ENCODE data around the gene MAFG. TPM values are rescaled to one million over a fixed set of nuclear protein-coding genes. Genes with fewer than 3 reads are reported as not detected.

The MAFG gene
- total RNA-seq, 1 experiment from 2014 or later: 22.9 TPM

DNA sequence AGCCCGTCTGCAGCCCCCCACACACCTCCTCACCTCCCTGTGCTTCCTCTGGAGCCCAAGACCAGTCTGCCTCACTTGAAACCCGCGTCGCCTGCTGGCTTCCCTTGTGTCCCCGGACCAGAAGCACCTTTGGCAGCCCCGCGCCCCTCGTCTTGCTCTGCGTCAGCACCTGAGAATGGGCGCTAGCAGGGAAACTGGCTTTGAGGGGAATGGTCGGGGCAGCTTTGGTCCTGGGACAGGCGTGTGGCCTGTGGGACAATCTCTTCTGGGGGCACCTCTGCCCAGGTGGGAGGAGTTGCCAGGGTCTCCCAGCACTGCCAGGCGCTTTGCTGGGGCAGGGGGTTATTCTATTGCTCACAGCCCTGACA, 3.6 kb upstream of the MAFG start:
- peaks cover 16% of the 10 kb centered on the region for H3K4me1 ChIP-seq (ENCODE audit: insufficient read depth, low read length)

DNA sequence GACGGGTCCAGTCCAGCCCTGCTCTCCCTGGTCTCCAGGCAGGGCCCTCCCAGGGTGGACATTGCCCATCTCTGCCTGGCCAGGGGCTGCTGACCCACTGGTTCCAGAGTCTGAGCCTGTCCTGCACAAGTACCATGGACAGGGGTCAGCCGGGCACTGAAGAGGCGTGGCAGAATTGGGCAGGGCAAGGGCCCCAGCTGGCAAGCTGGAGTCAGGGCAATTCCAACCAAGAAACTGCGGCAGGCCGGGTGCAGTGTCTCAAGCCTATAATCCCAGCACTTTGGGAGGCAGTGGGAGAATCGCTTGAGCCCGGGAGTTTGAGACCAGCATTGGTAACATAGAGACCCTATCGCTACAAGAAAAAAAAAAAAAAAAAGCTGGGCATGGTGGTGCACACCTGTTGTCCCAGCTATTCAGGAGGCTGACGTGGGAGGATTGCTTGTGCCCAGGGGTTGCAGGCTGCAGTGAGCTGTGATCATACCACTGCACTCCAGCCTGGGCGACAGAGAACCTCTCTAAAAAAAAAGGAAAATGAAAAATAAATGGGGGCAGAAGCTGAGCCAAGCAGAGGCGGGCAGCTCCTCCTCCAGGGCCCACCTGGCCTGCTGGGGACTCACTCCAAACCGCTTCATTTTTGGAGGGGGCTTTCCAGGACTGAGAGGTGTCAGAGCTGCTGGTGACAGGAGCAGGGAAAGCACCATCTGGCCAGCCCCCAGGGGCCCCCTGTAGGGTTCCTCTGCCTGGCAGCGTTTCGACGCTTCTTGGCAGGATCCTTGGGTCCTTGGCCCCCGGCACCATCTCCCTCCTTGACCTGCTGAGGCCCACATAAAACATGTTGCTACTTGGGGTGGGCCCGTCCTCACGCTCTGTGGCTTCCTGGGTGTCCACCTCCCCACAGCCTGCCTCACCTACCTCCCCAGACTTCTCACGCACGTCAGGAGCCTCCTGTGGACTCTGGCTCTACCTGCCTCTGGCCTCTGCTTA, 2.9 kb upstream of the MAFG start:
- CTCF ChIA-PET: interaction anchor here (0.6 kb wide), 1 partner anchor 18 kb away, joined by 4 read pairs; no protein-coding TSS in a partner anchor
- peak; percentile 31 for DNase-seq
- no peak overlapping the region for H2AFZ ChIP-seq (ENCODE audit: low read length)
- no peak overlapping the region for H3K4me2 ChIP-seq (ENCODE audit: low read length)
- H3F3A ChIP-seq (ENCODE audit: low read length, unreplicated experiment): no peaks in the 10 kb centered on the region
- H3K4me3 ChIP-seq (ENCODE audit: low read length): no peak overlapping the region
- TF ChIP-seq EZH2phosphoT487 (IDR thresholded peaks at IDR 0.05; ENCODE audit: borderline replicate concordance, low read length) (no peak), EZH2 (IDR thresholded peaks at IDR 0.05; ENCODE audit: low read length, unreplicated experiment) (no peak)
- TF ChIP-seq, protein P1, sequence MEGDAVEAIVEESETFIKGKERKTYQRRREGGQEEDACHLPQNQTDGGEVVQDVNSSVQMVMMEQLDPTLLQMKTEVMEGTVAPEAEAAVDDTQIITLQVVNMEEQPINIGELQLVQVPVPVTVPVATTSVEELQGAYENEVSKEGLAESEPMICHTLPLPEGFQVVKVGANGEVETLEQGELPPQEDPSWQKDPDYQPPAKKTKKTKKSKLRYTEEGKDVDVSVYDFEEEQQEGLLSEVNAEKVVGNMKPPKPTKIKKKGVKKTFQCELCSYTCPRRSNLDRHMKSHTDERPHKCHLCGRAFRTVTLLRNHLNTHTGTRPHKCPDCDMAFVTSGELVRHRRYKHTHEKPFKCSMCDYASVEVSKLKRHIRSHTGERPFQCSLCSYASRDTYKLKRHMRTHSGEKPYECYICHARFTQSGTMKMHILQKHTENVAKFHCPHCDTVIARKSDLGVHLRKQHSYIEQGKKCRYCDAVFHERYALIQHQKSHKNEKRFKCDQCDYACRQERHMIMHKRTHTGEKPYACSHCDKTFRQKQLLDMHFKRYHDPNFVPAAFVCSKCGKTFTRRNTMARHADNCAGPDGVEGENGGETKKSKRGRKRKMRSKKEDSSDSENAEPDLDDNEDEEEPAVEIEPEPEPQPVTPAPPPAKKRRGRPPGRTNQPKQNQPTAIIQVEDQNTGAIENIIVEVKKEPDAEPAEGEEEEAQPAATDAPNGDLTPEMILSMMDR (conservative IDR thresholded peaks at IDR 0.05; ENCODE audit: low read depth, low read length): no peak
- H3K9me3 ChIP-seq (ENCODE audit: low read length): no peaks in the 10 kb centered on the region
- BruUV-seq (replicated peaks): TSS peak; percentile 14
- no peaks in the 10 kb centered on the region for H4K20me1 ChIP-seq (ENCODE audit: low read length)
- intact Hi-C loops (cut with micrococcal nuclease): no loop called here
- no peaks in the 10 kb centered on the region for H3K9me2 ChIP-seq (replicated peaks; ENCODE audit: low read length)
- H3K4me1 ChIP-seq (ENCODE audit: insufficient read depth, low read length): peaks cover 17% of the 10 kb centered on the region
- no peaks in the 10 kb centered on the region for H3K27me3 ChIP-seq (ENCODE audit: low read length)
- no peak overlapping the region for H3K9ac ChIP-seq (ENCODE audit: low read length)
- no peak for ATAC-seq
- no peaks in the 10 kb centered on the region for H3K36me3 ChIP-seq (ENCODE audit: low read depth, low read length)
- POLR2A ChIA-PET (ENCODE audit: unreplicated experiment): no interaction called here
- H3K79me2 ChIP-seq (ENCODE audit: low read length): peaks cover 34% of the 10 kb centered on the region
- no peak overlapping the region for H3K27ac ChIP-seq (ENCODE audit: low read length)

More for the DNA sequence above, 3.6 kb upstream of the MAFG start:
- no peaks in the 10 kb centered on the region for H3K36me3 ChIP-seq (ENCODE audit: low read depth, low read length)
- ChIA-PET POLR2A (ENCODE audit: unreplicated experiment) (no interaction called here), CTCF (interaction anchor here (0.6 kb wide), 1 partner anchor 18 kb away, joined by 4 read pairs; no protein-coding TSS in a partner anchor)
- no peak overlapping the region for H3K9ac ChIP-seq (ENCODE audit: low read length)
- H4K20me1 ChIP-seq (ENCODE audit: low read length): no peaks in the 10 kb centered on the region
- no peaks in the 10 kb centered on the region for H3K27me3 ChIP-seq (ENCODE audit: low read length)
- H2AFZ ChIP-seq (ENCODE audit: low read length): no peak overlapping the region
- H3K9me3 ChIP-seq (ENCODE audit: low read length): no peaks in the 10 kb centered on the region
- TF ChIP-seq EZH2 (IDR thresholded peaks at IDR 0.05; ENCODE audit: low read length, unreplicated experiment): no peak
- TF ChIP-seq, protein P1 (conservative IDR thresholded peaks at IDR 0.05; ENCODE audit: low read depth, low read length): no peak
- no peak for TF ChIP-seq EZH2phosphoT487 (IDR thresholded peaks at IDR 0.05; ENCODE audit: borderline replicate concordance, low read length)
- intact Hi-C loops (cut with micrococcal nuclease): no loop called here
- H3K27ac ChIP-seq (ENCODE audit: low read length): no peak overlapping the region
- peaks cover 33% of the 10 kb centered on the region for H3K79me2 ChIP-seq (ENCODE audit: low read length)
- no peaks in the 10 kb centered on the region for H3F3A ChIP-seq (ENCODE audit: low read length, unreplicated experiment)
- no peak overlapping the region for H3K4me2 ChIP-seq (ENCODE audit: low read length)
- BruUV-seq (replicated peaks): no TSS peak
- no peaks in the 10 kb centered on the region for H3K9me2 ChIP-seq (replicated peaks; ENCODE audit: low read length)
- ATAC-seq (no peak), DNase-seq (no peak)
- H3K4me3 ChIP-seq (ENCODE audit: low read length): no peak overlapping the region
